ENCODE data around the gene KLHL25.
"Not testable (repeated sequence)": the region's sequence is repeated elsewhere in the genome, so short reads cannot be mapped to it uniquely, and the experiment has no call there.

Gene KLHL25

DNA sequence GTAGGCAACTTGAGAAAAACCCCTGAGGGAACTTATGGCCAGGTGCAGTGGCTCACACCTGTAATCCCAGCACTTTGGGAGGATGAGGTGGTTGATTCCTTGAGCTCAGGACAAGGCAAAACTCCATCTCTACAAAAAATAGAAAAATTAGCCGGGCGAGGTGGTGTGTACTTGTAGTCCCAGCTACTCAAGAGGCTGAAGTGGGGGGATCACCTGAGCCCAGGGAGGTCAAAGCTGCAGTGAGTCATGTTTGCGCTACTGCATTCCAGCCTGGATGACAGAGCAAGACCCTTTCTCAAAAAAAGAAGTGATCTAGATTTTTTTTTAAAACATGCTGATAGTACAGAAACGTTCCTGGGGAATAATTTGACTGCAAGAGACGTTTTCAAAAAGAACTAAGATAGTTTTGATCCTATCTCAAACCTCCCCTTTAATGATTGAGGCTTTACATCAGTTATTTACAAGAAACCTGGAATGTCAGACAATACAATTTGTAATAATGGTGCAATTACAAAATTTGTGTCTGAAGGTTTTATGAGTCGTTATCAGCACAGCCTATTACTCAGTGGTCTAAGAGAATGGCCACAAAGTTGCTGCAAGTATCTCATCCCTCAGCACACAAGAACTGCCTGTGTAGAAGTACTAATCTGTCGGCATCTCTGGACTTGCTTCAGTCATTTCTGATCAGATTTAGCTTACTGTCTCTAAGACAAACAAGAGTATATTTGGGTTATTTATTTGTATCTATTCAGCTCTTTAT is 32.2 kb upstream of the KLHL25 start:
- no peak for DNase-seq (ENCODE audit: low read depth in 1 of 2, low spot score in 1 of 2)
- TF ChIP-seq JUND (IDR thresholded peaks at IDR 0.05; ENCODE audit: low read depth) = no peak

DNA sequence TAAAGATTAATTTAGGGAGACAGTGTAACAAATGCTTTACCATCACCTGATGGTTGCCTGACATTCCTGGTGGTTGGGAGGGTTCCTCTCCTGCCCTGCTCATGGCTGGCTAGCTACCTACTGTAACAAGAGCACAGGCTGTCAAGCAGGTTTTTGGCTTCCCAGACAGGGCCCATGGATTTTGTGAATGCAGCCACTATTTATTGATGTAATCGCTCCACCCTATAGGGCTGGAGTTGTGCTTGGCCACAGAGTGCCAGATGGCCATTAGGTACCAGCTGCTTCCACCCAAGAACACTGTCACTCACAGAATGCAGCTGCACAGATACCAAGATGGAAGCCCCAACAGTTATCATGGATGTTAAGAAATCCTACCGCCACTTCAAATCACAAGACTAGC is 31.0 kb upstream of the KLHL25 start:
- DNase-seq (ENCODE audit: low read depth in 1 of 2, low spot score in 1 of 2) = peak; percentile 65 to 97
- 0 out of 2 replicates have a peak, but pooled peaks have one; percentile 43 for TF ChIP-seq JUND (IDR thresholded peaks at IDR 0.05; ENCODE audit: low read depth)
- in situ Hi-C loops (cut with HindIII; ENCODE audit: low pct_unique_long_range_greater_than_20kb, low sequenced_read_pairs) = no loop called here

More for the DNA sequence above, 32.2 kb upstream of the KLHL25 start:
- in situ Hi-C loops (cut with HindIII; ENCODE audit: low pct_unique_long_range_greater_than_20kb, low sequenced_read_pairs) = no loop called here

DNA sequence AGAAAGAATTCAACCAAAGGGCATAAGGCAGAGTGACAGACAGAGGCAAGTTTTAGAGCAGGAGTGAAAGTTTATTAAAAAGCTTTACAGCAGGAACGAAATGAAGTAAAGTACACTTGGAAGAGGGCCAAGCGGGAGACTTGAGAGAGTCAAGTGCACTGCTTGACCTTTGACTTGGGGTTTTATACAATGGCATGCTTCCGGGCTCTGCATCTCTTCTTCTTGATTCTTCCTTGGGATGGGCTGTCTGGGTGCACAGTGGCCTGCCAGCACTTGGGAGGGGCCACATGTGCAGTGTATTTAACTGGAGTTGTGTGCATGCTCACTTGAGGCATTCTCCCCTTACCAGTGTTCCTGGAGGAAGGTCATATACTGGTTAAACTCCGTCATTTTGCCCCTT is 30.4 kb upstream of the KLHL25 start:
- DNase-seq (ENCODE audit: low read depth in 1 of 2, low spot score in 1 of 2) = no peak
- in situ Hi-C loops (cut with HindIII; ENCODE audit: low pct_unique_long_range_greater_than_20kb, low sequenced_read_pairs) = no loop called here
- TF ChIP-seq JUND (IDR thresholded peaks at IDR 0.05; ENCODE audit: low read depth) = no peak

DNA sequence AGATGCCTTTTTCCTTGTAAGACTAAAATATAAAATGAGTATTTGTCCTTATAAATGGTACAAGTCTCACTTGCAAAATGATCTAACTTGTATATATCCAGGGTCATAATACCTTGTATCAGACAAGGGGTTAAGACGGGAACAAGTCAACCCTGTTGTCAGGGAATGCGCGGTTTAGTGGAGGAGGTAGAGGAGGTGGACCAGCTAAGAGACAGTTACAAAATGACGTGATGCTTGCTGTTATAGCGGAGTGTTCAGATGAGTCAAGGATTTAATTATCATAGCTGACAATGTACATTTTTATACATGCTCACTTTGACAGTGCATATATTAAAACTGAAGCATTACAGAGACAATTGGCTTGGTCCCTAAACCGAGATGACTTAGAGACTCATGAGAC is 26.8 kb upstream of the KLHL25 start:
- TF ChIP-seq JUND (IDR thresholded peaks at IDR 0.05; ENCODE audit: low read depth) = no peak
- in situ Hi-C loops (cut with HindIII; ENCODE audit: low pct_unique_long_range_greater_than_20kb, low sequenced_read_pairs) = no loop called here

DNA sequence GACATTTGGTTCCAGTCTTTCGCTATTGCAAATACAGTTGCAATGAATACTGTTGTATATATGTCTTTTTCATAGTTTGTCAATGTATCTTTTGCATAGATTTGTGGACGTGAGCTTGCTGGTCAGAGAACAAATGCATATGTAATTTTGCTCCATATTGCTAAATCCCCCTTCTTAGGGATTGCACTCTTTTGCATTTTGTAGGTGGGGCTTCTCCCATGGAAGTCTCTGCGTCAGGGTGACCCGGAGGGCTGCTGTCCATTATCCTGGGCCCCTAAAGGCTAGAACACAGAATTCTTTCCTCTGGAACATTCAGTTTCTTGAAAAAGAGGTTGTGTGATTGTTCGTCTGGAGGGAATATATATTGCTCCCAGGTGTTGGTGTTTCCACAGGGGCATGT is 25.2 kb upstream of the KLHL25 start:
- in situ Hi-C loops (cut with HindIII; ENCODE audit: low pct_unique_long_range_greater_than_20kb, low sequenced_read_pairs) = no loop called here
- no peak for DNase-seq (ENCODE audit: low read depth in 1 of 2, low spot score in 1 of 2)
- no peak for TF ChIP-seq JUND (IDR thresholded peaks at IDR 0.05; ENCODE audit: low read depth)

More for the DNA sequence above, 26.8 kb upstream of the KLHL25 start:
- no peak for DNase-seq (ENCODE audit: low read depth in 1 of 2, low spot score in 1 of 2)

DNA sequence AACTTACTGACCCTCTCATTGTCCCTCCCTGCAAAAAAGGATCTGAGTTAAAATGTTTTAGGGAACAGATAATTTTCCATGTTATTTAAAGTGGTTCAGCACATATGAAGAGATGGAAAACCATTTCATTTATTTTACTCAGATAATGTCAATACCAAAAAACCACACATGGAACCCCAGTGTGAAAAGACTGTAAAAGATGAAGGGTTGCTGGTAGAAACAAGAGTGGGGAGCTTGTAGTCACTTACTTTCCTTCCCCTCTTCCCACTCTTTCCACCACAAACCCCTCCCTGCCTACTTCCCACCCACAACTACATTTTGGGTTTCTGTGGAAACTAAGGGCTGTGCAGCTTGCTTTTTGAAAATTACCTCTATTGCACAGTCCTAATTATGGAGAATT is 18.5 kb upstream of the KLHL25 start:
- in situ Hi-C loops (cut with HindIII; ENCODE audit: low pct_unique_long_range_greater_than_20kb, low sequenced_read_pairs) = no loop called here
- no peak for DNase-seq (ENCODE audit: low read depth in 1 of 2, low spot score in 1 of 2)
- TF ChIP-seq JUND (IDR thresholded peaks at IDR 0.05; ENCODE audit: low read depth) = no peak

DNA sequence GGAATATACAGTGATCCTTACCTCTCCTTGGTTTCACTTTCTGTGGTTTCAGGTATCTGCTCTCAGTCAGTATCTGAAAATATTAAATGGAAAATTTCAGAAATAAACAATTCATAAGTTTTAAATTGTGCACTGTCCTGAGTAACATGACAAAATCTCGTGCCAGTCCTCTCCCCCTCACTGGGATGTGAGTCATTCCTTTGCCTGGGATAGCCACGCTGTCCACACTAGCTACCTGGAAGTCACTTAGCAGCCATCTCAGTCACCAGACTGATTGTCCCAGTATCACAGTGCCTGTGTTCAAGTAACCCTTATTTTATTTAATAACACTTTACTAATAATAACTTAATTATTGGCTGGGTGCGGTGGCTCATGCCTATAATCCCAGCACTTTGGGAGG is 15.3 kb upstream of the KLHL25 start:
- DNase-seq (ENCODE audit: low read depth in 1 of 2, low spot score in 1 of 2) = no peak
- no peak for TF ChIP-seq JUND (IDR thresholded peaks at IDR 0.05; ENCODE audit: low read depth)
- in situ Hi-C loops (cut with HindIII; ENCODE audit: low pct_unique_long_range_greater_than_20kb, low sequenced_read_pairs) = no loop called here

DNA sequence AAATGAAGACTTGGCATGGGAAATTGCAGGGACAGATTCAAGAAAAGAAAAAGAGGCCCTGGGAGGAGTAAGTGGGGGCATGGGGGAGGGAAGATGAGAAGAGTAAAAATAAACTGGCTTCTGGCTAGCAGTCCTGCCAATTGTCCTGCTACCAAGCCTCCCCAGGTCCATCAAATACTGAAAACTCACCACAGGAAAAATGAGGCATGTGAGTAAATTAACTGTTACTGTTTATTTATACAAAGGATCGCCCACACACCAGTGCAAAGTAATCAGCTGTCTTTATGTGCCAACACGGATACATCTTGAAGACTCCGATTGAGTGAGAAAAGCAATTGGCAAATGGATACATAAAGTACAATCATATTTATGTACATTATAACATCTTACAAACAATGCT is 10.7 kb upstream of the KLHL25 start:
- TF ChIP-seq JUND (IDR thresholded peaks at IDR 0.05; ENCODE audit: low read depth) = no peak
- in situ Hi-C loops (cut with HindIII; ENCODE audit: low pct_unique_long_range_greater_than_20kb, low sequenced_read_pairs) = no loop called here
- DNase-seq (ENCODE audit: low read depth in 1 of 2, low spot score in 1 of 2) = no peak

DNA sequence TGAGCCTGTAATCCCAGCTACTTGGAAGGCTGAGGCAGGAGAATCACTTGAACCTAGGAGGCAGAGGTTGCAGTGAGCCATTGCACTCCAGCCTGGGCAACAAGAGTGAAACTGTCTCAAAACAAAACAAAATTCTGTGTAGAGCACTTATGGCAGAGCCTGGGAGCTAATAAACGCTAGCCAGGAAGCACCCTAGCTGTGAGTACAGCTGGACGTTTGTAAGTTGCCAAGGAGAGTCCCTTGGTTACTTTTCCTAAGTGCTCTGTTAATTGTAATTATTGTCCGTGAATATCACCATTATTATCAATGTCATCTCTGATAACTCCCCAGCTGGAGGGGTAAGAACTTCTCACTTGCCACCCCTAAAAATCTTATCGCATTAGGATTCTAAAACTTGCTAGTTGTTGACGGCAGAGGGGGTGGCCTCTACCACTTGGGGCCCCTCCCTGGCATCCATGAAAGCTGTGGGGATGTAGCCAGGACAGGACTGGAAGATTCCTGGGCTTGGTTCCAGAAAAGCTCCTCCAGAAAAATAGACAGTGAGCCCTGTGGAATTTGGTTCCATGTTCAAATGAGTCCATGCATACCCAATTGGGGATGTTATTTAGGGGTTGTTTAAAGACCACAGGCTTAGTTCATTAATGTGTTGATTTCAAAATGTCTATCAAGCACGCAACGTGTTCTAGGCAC is 9.9 kb upstream of the KLHL25 start:
- DNase-seq (ENCODE audit: low read depth in 1 of 2, low spot score in 1 of 2) = no peak
- TF ChIP-seq JUND (IDR thresholded peaks at IDR 0.05; ENCODE audit: low read depth) = no peak
- in situ Hi-C loops (cut with HindIII; ENCODE audit: low pct_unique_long_range_greater_than_20kb, low sequenced_read_pairs) = no loop called here

DNA sequence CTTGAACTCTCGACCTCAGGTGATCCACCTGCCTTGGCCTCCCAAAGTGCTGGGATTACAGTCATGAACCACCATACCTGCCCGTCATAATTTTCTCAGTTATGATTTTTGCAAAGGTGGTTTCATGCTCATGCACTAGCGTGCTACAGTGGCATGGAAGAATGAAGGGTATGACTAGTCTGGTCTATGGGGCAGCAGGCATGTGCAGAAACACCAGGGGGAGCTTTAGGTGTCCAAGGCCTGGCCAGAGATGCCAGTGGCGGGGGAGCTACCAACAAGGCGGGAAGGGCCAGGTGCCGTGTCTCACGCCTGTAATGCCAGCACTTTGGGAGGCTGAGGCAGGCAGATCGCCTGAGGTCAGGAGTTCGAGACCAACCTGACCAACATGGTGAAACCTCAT is 7.9 kb upstream of the KLHL25 start:
- in situ Hi-C loops (cut with HindIII; ENCODE audit: low pct_unique_long_range_greater_than_20kb, low sequenced_read_pairs) = not testable (repeated sequence)
- peak in 1 of 2 experiments; percentile 67 for DNase-seq (ENCODE audit: low read depth in 1 of 2, low spot score in 1 of 2)

DNA sequence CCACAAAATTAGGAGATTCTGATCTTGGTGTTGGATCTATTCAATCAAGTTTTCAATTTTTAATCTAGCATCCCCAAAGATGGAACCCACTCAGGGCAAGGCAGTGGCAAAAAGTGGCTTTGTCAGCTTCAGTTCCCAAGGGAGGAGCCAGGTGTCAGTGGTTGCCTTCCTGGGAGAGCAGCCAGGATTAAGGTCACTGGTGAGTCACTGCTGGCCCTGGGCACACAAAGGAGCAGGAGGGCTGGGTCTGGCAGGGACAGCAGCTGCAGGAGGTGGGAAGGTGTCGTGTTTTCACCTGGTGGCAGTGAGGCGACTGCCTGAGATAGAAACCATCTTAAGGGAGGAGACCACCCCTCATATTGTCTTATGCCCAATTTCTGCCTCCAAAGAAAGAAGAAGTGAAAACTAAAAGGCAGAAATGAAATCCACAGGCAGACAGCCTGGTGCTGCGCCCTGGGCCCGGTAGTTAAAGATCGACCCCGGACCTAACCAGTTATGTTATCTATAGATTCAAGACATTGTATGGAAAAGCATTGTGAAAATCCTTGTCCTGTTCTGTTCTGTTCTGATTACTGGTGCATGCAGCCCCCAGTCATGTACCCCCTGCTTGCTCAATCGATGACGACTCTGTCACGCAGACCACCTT is 5.9 kb upstream of the KLHL25 start:
- peak; percentile 58 to 93 for DNase-seq (ENCODE audit: low read depth in 1 of 2, low spot score in 1 of 2)
- in situ Hi-C loops (cut with HindIII; ENCODE audit: low pct_unique_long_range_greater_than_20kb, low sequenced_read_pairs) = no loop called here
- TF ChIP-seq JUND (IDR thresholded peaks at IDR 0.05; ENCODE audit: low read depth) = peak; percentile 46; the same call in 1 of the 2 replicates

DNA sequence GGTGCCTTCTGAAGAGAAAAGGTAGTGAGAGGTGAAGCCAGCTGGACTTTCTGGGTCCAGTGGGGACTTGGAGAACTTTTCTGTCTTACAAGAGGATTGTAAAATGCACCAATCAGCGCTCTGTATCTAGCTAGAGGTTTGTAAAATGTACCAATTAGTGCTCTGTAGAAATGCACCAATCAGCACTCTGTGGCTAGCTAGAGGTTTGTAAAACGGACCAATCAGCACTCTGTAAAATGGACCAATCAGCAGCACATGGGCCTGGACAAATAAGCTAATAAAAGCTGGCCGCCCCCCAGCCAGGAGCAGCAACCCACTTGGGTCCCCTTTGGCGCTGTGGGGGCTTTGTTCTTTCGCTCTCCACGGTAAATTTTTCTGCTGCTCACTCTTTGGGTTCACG is 1.6 kb upstream of the KLHL25 start:
- in situ Hi-C loops (cut with HindIII; ENCODE audit: low pct_unique_long_range_greater_than_20kb, low sequenced_read_pairs); DNase-seq (ENCODE audit: low read depth in 1 of 2, low spot score in 1 of 2): not testable (repeated sequence)

Data from T47D (cell line).